ENCODE measurements around the gene EOLA1.
"Not testable (repeated sequence)": the region's sequence is repeated elsewhere in the genome, so short reads cannot be mapped to it uniquely, and the experiment has no call there.

EOLA1 gene

GRCh38 chrX:149590993-149591392 lies 50.2 kb downstream of the EOLA1 start:
- not testable (repeated sequence) for DNase-seq; H3K36me3 ChIP-seq; H3K27me3 ChIP-seq; H3K4me3 ChIP-seq (ENCODE audit: low read depth, low read length); H3K9me3 ChIP-seq; H3K4me1 ChIP-seq

GRCh38 chrX:149595214-149595613 lies 54.4 kb downstream of the EOLA1 start, which contains the start of gene HSFX2:
HSFX2 (minus strand) TSS chrX:149595314; CDS start chrX:149594700, 614 bp downstream.
- H3K9me3 ChIP-seq; H3K4me1 ChIP-seq; DNase-seq; H3K27me3 ChIP-seq; H3K4me3 ChIP-seq (ENCODE audit: low read depth, low read length); H3K36me3 ChIP-seq: not testable (repeated sequence)

GRCh38 chrX:149595943-149596342 lies 55.1 kb downstream of the EOLA1 start:
- H3K4me1 ChIP-seq; H3K27me3 ChIP-seq; H3K36me3 ChIP-seq; H3K9me3 ChIP-seq; DNase-seq; H3K4me3 ChIP-seq (ENCODE audit: low read depth, low read length): not testable (repeated sequence)

All from BE2C (cell line).